HG02642 (cell line): ENCODE measurements around the gene DTX1.

Source experiments
- ATAC-seq: cut with Tn5 transposase; IDR thresholded peaks from one replicate; pipeline ENCODE4 v1.9.1; 2021; ENCODE audit warnings: mild to moderate bottlenecking; ENCODE audit not compliant: unreplicated experiment, poor library complexity

The DTX1 gene

GRCh38 chr12:113092607-113093408, 36.3 kb downstream of the DTX1 start:
- ATAC-seq: no peak

DNA sequence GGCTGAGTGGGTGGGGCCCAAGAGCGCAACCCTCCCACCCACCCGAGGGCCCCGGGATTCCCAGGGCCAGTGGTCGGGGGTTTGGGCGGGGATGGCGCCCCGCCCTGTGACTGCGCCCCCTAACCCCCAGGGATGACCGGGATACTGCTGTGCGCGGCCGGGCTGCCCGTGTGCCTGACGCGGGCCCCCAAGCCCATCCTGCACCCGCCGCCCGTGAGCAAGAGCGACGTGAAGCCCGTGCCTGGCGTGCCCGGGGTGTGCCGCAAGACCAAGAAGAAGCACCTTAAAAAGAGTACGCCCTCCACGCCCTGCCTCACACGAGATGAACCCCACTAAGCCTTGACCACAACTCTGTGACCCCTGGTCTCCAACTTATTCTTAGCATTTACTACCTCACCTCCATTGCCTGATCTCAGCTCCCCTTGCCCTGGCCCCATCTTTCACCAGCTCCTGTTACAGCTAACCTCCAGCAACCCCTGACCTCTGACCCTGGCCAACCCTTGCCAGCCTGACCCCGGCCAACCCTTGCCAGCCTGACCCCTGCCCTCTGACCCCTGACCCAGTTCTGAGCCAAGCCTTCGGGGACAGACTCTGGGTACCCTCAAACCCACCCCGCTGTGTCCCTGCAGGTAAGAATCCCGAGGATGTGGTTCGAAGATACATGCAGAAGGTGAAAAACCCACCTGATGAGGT, 37.0 kb downstream of the DTX1 start:
- ATAC-seq: no peak

- ATAC-seq: no peak
Observed at GRCh38 chr12:113094738-113095137, 38.2 kb downstream of the DTX1 start.

DNA sequence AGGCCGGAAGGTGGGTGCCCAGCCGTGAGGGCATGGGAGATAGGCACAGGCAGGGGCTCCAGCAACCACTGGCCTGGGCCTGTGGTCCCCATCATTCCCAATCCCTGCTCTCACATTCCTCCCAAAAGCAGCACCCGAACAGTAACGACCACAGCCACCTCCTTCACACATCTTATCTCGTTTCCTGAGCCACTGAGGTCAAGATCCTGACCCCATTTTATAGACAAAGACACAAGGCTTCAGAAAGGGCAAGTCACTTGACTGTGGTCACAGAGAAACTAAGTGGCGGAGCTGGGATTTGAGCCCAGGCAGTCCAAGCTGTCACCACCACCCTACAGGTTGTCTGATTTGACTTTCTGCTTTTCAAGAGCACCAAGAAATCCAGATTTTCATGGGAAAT, 38.9 kb downstream of the DTX1 start:
- no peak for ATAC-seq

- no peak for ATAC-seq
Observed at GRCh38 chr12:113096675-113097461, 40.3 kb downstream of the DTX1 start.

DNA sequence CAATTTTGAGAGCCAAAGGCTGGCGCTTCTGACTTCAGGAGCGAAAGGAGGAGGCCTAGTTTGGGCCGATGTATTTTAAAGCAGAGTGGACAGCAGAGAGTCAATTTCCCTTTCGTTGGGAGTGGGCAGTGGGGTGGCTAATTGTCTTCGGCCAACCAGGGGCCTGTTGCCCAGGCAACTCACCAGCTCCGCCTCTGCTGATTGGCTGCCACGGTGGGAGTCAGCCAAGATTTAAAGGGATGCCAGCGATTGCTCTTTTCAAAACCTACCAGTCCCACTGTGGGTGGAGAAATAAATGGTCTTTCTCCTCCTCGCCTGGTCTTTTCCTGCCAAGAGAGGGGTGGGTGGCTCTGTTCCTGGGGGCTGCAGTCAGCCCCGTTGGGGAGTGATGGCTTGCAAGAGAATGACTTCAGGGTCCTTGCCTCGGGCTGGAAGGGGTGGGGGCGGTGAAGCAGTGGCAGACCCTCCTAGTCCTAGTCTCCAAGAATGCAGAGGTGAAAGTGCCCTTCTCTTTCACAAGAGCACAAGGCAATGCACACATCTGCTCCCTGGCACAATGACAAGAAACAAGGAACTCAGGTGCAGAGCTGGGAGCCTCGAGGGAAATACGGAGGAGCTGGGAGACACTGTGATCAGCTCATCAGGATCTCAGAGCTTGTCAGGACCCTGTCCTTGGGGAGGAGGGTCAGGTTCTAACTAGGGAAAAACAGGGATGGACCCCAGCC, 41.3 kb downstream of the DTX1 start:
- ATAC-seq: no peak

GRCh38 chr12:113098441-113099028, 42.0 kb downstream of the DTX1 start:
- ATAC-seq: no peak

DNA sequence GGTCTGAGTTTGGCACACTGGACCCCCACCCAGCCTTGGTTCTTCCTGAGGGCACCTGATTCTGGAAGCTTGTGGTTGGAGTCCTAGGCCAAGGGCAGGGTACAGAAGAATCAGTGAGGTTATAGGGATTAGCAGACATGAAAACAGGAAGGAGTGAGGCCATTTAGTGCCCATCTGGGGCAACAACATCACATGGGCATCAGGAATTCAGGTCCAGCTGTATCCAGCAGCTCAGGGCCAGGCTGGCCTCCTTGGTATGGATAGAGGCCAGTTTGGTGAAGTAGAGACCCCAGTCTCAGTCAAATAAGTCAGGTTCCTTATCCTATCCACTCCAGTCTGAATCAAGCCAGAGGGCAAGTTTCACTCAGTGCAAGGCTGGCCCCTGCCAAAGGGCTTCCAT, 42.8 kb downstream of the DTX1 start:
- no peak for ATAC-seq

DNA sequence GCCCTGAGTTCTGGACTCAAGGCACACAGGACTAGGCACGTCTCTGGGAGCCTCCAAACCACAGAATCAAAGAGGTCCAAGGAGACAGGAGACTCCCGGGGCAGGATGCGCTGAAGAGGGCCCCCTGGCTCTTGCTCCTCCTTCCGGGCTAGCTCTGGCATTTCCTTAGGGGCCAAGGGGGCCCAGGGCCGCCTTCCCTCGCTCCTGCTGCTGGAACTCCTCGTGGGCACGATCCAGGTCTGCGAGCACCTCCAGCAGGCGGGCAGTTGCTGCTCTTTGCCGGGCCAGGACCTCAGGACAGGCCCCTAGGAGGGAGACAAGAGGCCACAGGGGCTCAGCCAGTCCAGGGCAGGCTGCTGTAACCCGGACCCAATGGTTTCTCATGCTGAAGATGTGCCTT, 43.2 kb downstream of the DTX1 start:
- no peak for ATAC-seq

- no peak for ATAC-seq
Observed at GRCh38 chr12:113101751-113102150, 45.2 kb downstream of the DTX1 start.

GRCh38 chr12:113102811-113103210, 46.3 kb downstream of the DTX1 start:
- no peak for ATAC-seq

DNA sequence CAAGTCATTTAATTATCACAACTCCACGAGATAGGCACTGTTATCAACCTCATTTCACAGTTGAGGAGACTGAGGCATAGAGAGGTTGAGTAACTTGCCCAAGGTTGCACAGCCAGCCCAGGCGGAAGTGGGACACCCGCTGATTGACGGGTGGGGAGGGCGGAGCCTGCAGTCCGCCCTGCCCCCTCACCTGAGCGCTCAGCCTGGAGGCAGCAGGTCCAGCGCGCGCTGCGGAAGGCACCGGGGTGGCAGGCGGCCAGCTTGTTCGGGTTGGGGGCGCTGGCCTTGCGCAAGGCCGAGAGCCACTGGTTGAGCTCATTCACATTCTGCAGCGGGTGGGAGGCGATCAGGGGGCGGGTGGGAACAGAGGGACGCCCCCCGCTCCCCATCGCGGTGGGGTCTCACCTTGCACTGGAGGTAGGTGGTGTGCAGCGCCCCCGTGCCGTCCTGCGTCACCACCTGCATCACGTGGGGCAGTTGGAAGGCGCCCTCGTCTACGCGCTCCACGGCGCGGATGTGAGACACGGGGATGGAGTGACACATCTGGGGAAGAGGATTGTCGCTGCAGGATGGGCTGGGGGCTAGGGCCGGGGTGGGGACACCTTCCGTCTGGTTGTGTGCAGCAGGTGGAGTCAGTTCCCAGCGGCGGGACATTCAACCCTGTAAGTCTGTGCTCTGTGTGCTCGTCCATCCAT, 47.4 kb downstream of the DTX1 start:
- no peak for ATAC-seq

GRCh38 chr12:113104953-113105510, 48.5 kb downstream of the DTX1 start:
- no peak for ATAC-seq

DNA sequence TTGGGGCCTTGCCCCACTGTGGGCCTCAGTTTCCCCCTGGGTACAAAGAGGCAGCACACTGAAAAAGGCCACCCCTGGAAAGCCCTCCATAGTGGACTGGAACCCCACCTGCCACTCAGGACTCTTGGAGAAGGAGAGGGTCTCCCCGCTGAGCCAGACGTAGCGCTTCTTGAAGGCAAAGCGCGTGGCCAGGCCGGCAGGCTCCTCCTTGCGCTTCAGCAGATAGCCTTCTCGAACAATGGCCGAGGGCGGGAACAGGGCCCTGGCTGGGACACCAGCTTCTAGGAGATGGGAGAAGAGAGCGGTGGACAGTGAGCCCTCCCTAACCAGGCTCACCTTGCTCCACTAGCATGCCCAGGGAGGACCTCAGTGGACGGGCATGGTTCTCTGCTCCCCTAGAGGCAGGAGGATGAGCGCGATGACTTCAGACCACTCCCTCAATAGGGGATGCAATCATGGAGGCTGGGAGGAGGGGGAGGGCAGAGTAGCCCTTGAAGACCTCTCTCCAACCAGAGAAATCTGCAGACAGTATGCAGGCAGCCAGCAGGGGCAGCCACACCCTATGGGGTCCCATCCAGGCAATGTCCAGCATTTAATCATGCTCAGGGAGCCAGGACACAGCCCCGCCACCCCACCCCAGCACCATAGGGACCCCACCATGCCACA, 49.2 kb downstream of the DTX1 start:
- ATAC-seq: no peak

GRCh38 chr12:113106361-113106760, 49.8 kb downstream of the DTX1 start:
- no peak for ATAC-seq

DNA sequence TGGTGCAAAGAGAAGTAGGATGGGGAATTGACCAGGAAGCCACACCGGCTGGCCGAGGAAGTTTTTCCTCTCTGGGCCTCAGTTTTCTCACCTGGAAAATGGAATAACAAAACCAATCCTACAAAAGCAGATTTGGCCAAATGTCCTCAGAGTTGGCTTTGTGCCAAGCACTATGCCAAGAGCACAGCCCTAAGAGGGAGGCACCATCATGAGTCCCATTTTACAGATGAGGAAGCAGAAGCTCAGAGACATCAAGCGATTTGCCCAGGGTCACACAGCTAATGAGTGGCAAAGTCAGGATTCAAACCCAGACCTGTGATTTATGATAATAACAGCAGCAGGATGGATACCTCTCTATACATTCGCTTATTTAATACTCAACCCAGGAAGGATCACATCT, 51.8 kb downstream of the DTX1 start:
- no peak for ATAC-seq

DNA sequence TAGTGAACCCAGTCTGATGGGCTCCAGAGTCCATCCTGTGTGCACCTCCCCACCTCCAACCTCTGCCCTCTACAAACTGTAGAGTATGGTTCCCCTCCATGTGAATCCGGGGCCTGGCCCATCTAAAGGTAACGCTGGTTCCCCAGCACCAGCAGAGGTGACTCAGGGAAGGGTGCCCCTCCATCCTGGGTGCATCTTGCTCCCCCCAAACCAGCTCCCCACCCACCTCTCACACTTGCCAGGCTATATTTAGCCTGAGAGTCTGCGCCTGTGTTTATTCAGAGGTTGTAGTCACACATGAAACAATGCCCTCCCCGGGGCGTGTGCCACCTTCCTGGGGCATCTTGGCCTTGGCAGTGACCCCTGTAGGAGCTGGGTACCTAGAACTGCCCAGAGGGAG, 52.8 kb downstream of the DTX1 start:
- ATAC-seq: no peak

GRCh38 chr12:113109872-113110599, 53.5 kb downstream of the DTX1 start:
- no peak for ATAC-seq
